PC-3 (cell line): ENCODE data around the gene OPRM1. TPM values are rescaled to one million over a fixed set of nuclear protein-coding genes. Genes with fewer than 3 reads are reported as not detected.

Experiments used
- ATAC-seq: fragments of 200-7000 bp; cut with Tn5 transposase; 2 replicates; pipeline ENCODE4 v1.9.1; 2020; ENCODE audit warnings: mild to moderate bottlenecking, moderate library complexity
- BruUV-seq: library from RNA; stranded (reverse); fragments of 400-500 nt; replicated peaks from 2 replicates; lab custom pipeline; 2021; lab: Mats Ljungman, UMichigan
- CTCF ChIA-PET: fragments of 300-600 bp; sonication (Branson Sonifier 250); formaldehyde crosslinking; loops from one replicate; lab custom pipeline; 2022; ENCODE audit warnings: antibody characterized with exemption; lab: Charles Lee
- POLR2A ChIA-PET: fragments of 300-600 bp; sonication (Branson Sonifier 250); formaldehyde crosslinking; loops from one replicate; lab custom pipeline; 2022; ENCODE audit warnings: antibody characterized with exemption; ENCODE audit not compliant: unreplicated experiment; lab: Charles Lee
- DNase-seq: peaks from one replicate; pipeline ENCODE4 v3.0.0-alpha.2; 2015
- H2AFZ ChIP-seq: fragments of 300-600 bp; sonication (generic); 2 replicates; pipeline ENCODE4 v1.6.0; 2016; ENCODE audit warnings: antibody characterized with exemption, low read length
- H3F3A ChIP-seq: fragments of 300-600 bp; sonication (generic); one replicate; pipeline ENCODE4 v1.6.0; 2017; ENCODE audit warnings: antibody characterized with exemption, low read length, control low read depth, mild to moderate bottlenecking; ENCODE audit not compliant: unreplicated experiment
- H3K27ac ChIP-seq: fragments of 300-600 bp; sonication (generic); 2 replicates; pipeline ENCODE4 v1.5.1; 2016; ENCODE audit warnings: mild to moderate bottlenecking, low read length
- H3K27me3 ChIP-seq: fragments of 300-600 bp; sonication (generic); 2 replicates; pipeline ENCODE4 v1.6.1; 2016; ENCODE audit warnings: low read length, mixed read lengths
- H3K36me3 ChIP-seq: fragments of 300-600 bp; sonication (generic); 2 replicates; pipeline ENCODE4 v1.6.1; 2016; ENCODE audit warnings: low read depth, mixed run types, low read length, mixed read lengths
- H3K4me1 ChIP-seq: fragments of 300-600 bp; sonication (generic); 2 replicates; pipeline ENCODE4 v1.5.1; 2016; ENCODE audit warnings: low read length; ENCODE audit not compliant: insufficient read depth
- H3K4me2 ChIP-seq: fragments of 300-600 bp; sonication (generic); 2 replicates; pipeline ENCODE4 v1.6.0; 2016; ENCODE audit warnings: low read length
- H3K4me3 ChIP-seq: fragments of 300-600 bp; sonication (generic); 2 replicates; pipeline ENCODE4 v1.5.1; 2016; ENCODE audit warnings: mild to moderate bottlenecking, low read length, mixed read lengths
- H3K79me2 ChIP-seq: fragments of 300-600 bp; sonication (generic); 2 replicates; pipeline ENCODE4 v1.6.1; 2017; ENCODE audit warnings: low read length, mixed read lengths
- H3K9ac ChIP-seq: fragments of 300-600 bp; sonication (generic); 2 replicates; pipeline ENCODE4 v1.6.0; 2016; ENCODE audit warnings: mild to moderate bottlenecking, low read length
- H3K9me2 ChIP-seq: fragments of 300-600 bp; sonication (generic); replicated peaks from 2 replicates; pipeline ENCODE4 v1.6.1; 2016; ENCODE audit warnings: mixed run types, low read length, mixed read lengths
- H3K9me3 ChIP-seq: fragments of 300-600 bp; sonication (generic); 2 replicates; pipeline ENCODE4 v1.6.1; 2016; ENCODE audit warnings: low read length, mixed read lengths
- H4K20me1 ChIP-seq: fragments of 300-600 bp; sonication (generic); 2 replicates; pipeline ENCODE4 v1.6.1; 2016; ENCODE audit warnings: low read length, mixed read lengths
- CTCF ChIP-seq: fragments of 300-600 bp; sonication (generic); conservative IDR thresholded peaks from 2 replicates; pipeline ENCODE4 v1.5.1; 2017; ENCODE audit warnings: antibody characterized with exemption, low read depth, mild to moderate bottlenecking, low read length
- EZH2 ChIP-seq: fragments of 300-600 bp; sonication (generic); IDR thresholded peaks from one replicate; pipeline ENCODE4 v1.6.1; 2017; ENCODE audit warnings: antibody characterized with exemption, mild to moderate bottlenecking, low read length; ENCODE audit not compliant: unreplicated experiment
- EZH2phosphoT487 ChIP-seq: fragments of 300-600 bp; sonication (generic); IDR thresholded peaks from 2 replicates; pipeline ENCODE4 v1.6.1; 2018; ENCODE audit warnings: mild to moderate bottlenecking, antibody characterized with exemption, low read length, borderline replicate concordance
- intact Hi-C: fragments of 100-400 bp; cut with micrococcal nuclease; formaldehyde crosslinking; loops from 2 replicates; pipeline ENCODE4 v1.9.0; 2023
- total RNA-seq: library from RNA; depleted of rRNA; stranded (reverse); fragments of >200 nt; gene quantifications from 2 replicates; pipeline ENCODE4 v1.2.3, GENCODE V29; 2014

OPRM1 gene
- total RNA-seq, 1 experiment from 2014 or later = not detected

- Histone ChIP-seq H3K4me2 (no peak overlapping the region), H3K4me3 (no peak overlapping the region), H3K36me3 (no peaks in the 10 kb centered on the region), H3K79me2 (no peaks in the 10 kb centered on the region), H3K9me2 (no peaks in the 10 kb centered on the region), H4K20me1 (no peaks in the 10 kb centered on the region), H3K27ac (no peak overlapping the region), H3K4me1 (no peaks in the 10 kb centered on the region), H3K27me3 (peaks cover 15% of the 10 kb centered on the region; the same call in 1 of the 2 replicates), H3K9ac (no peak overlapping the region), H2AFZ (no peak overlapping the region), H3K9me3 (no peaks in the 10 kb centered on the region), H3F3A (no peaks in the 10 kb centered on the region)
- ChIA-PET POLR2A (no interaction called here), CTCF (no interaction called here)
- DNase-seq (no peak), ATAC-seq (no peak)
- no peak for TF ChIP-seq EZH2phosphoT487
- no peak for TF ChIP-seq CTCF
- no peak for TF ChIP-seq EZH2
- BruUV-seq = no TSS peak
- intact Hi-C loops = no loop called here
These were observed 57.3 kb downstream of the OPRM1 start for GRCh38 chr6:154096316-154096715.

DNA sequence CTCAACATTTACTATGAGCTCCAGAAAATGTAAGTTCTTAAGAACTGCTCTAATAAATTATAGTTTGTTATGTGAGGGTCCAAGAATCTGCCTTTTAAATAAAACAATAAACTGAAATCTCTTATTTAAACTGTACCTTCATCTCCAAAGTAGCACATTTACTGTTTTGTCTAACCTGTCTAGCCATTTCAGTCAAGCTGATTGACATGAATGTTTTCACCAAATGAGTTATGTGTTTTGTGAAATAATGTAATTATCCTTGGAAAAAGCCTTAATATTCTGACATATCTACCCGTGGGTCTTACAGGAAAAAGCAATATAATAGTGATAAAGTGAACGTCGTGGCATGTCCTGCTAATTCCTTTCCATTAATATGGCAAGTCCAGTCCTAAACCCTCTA lies 57.8 kb downstream of the OPRM1 start:
- Histone ChIP-seq H3K9me2 (no peaks in the 10 kb centered on the region), H3K27me3 (peaks cover 14% of the 10 kb centered on the region; the same call in 1 of the 2 replicates), H2AFZ (no peak overlapping the region), H3K9ac (no peak overlapping the region), H3K36me3 (no peaks in the 10 kb centered on the region), H3K4me1 (no peaks in the 10 kb centered on the region), H3K27ac (no peak overlapping the region), H3K4me3 (no peak overlapping the region), H3K4me2 (no peak overlapping the region), H3F3A (no peaks in the 10 kb centered on the region), H3K9me3 (no peaks in the 10 kb centered on the region), H4K20me1 (no peaks in the 10 kb centered on the region), H3K79me2 (no peaks in the 10 kb centered on the region)
- ChIA-PET POLR2A (no interaction called here), CTCF (no interaction called here)
- TF ChIP-seq CTCF = no peak
- no peak for TF ChIP-seq EZH2
- TF ChIP-seq EZH2phosphoT487 = no peak
- no TSS peak for BruUV-seq
- no peak for DNase-seq
- ATAC-seq = no peak
- intact Hi-C loops = no loop called here

DNA sequence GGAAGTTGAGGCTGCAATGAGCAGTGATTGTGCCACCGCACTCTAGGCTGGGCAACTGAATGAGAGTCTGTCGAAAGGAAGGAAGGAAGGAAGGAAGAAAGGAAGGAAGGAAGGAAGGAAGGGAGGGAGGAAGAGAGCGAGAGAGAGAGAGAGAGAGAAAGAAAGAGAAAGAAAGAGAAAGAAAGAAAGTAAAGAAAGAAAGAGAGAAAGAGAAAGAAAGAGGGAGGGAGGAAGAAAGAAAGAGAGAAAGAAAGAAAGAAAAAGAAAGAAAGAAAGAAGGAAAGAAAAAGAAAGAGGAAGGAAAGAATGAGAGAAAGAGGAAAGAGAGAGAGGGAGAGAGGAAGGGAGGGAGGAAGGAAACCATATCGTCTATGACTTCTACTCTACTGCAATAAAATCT lies 60.2 kb downstream of the OPRM1 start:
- Histone ChIP-seq H3K27me3 (peaks cover 18% of the 10 kb centered on the region; the same call in 1 of the 2 replicates), H3K79me2 (no peaks in the 10 kb centered on the region), H3K9me2 (no peaks in the 10 kb centered on the region), H3K27ac (no peak overlapping the region), H4K20me1 (no peaks in the 10 kb centered on the region), H3K4me2 (no peak overlapping the region), H3K36me3 (no peaks in the 10 kb centered on the region), H2AFZ (no peak overlapping the region), H3K9ac (no peak overlapping the region), H3K4me3 (no peak overlapping the region), H3K9me3 (no peaks in the 10 kb centered on the region), H3F3A (no peaks in the 10 kb centered on the region), H3K4me1 (no peaks in the 10 kb centered on the region)
- POLR2A ChIA-PET = no interaction called here
- no peak for TF ChIP-seq EZH2
- no peak for TF ChIP-seq EZH2phosphoT487
- no peak for TF ChIP-seq CTCF
- ATAC-seq = no peak
- CTCF ChIA-PET = no interaction called here
- no peak for DNase-seq
- BruUV-seq = no TSS peak
- intact Hi-C loops = no loop called here
